Uterus (tissue), 4 donors: ENCODE results near the gene CPO. TPM values are rescaled to one million over a fixed set of nuclear protein-coding genes. Genes with fewer than 3 reads are reported as not detected.
"Not testable (repeated sequence)": the region's sequence is repeated elsewhere in the genome, so short reads cannot be mapped to it uniquely, and the experiment has no call there.

Experiments used
- DNase-seq, 2 donors: peaks; one replicate each; pipeline ENCODE4 v3.0.0-alpha.2; 2019 to 2020
- H3K27ac ChIP-seq, 2 donors: fragments of 200-600 bp; sonication (generic); 1 replicate in 1 of 2; 2 replicates in 1 of 2; pipeline ENCODE4 v1.5.1; 2016 to 2018
- H3K27me3 ChIP-seq, 2 donors: fragments of 200-600 bp; sonication (generic); one replicate each; pipeline ENCODE4 v1.5.1; 2018 to 2019; ENCODE audit warnings: control low read depth in 1 of 2
- H3K36me3 ChIP-seq, 2 donors: fragments of 200-600 bp; sonication (generic); one replicate each; pipeline ENCODE4 v1.5.1; 2019; ENCODE audit warnings: control low read depth in 1 of 2
- H3K4me1 ChIP-seq, 2 donors: fragments of 200-600 bp; sonication (generic); one replicate each; pipeline ENCODE4 v1.5.1; 2018 to 2019; ENCODE audit warnings: control low read depth in 1 of 2
- H3K4me3 ChIP-seq, 2 donors: fragments of 200-600 bp; sonication (generic); 1 replicate in 1 of 2; 2 replicates in 1 of 2; pipeline ENCODE4 v1.5.1; 2018 to 2019; ENCODE audit warnings: mild to moderate bottlenecking in 1 of 2
- H3K9me3 ChIP-seq, 2 donors: fragments of 200-600 bp; sonication (generic); one replicate each; pipeline ENCODE4 v1.5.1; 2019; ENCODE audit warnings: control low read depth in 1 of 2
- POLR2A ChIP-seq, 2 donors: fragments of 450-650 bp; IDR thresholded peaks; one replicate each; pipeline ENCODE4 v1.6.1; 2016; ENCODE audit warnings: antibody characterized with exemption in 2 of 2, mild to moderate bottlenecking in 1 of 2, moderate library complexity in 1 of 2
- intact Hi-C: fragments of 100-400 bp; cut with DNase I; formaldehyde crosslinking; loops from one replicate; pipeline ENCODE4 v1.15.1; 2023; ENCODE audit warnings: low total_unique reads
- total RNA-seq, 4 donors: library from RNA; depleted of rRNA in 3 of 4; stranded (reverse); fragments of >200 nt in 3 of 4; gene quantifications; one replicate each; pipeline versions ENCODE4 v1.1.0 to v1.2.4, GENCODE V29; 2014 to 2023
- TF ChIP-seq, protein P1 (sequence below), 4 experiments: fragments of 200-600 bp in 2 of 4; fragments of 450-650 bp in 2 of 4; sonication (generic) in 2 of 4; IDR thresholded peaks; one replicate each; pipeline ENCODE4 v1.5.1; 2016 to 2019; ENCODE audit warnings: antibody characterized with exemption in 4 of 4, mild to moderate bottlenecking in 2 of 4, moderate library complexity in 1 of 4
- donor health status: DM: yes; HTN: yes; CAD: no.

CPO gene
- total RNA-seq, 4 donors from 2014 or later: 0.90 TPM; not detected in 3

DNA sequence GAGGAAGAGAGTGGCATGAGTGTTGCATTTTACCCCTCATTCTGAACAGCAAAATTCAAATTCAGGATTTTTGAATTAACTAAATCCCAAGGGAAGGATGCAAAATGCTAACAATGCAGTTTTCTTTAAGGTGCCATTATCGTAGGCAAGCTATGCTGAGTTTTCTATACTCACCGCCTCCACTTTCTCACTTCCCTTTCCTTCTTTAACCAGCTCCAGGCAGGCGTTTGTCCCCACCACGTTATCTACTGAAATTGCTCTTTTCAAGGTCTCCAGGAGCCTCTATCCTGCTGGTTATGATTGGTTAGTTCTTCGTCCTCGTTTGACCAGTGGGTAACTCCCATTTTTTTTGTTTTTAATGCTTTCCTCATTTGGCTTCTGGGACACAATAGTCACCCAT is 1.8 kb upstream of the CPO start:
- intact Hi-C loops: no loop called here
- H3K27ac ChIP-seq: no peak overlapping the region
- DNase-seq: no peak
- no peaks in the 10 kb centered on the region for H3K27me3 ChIP-seq
- no peaks in the 10 kb centered on the region for H3K4me1 ChIP-seq
- H3K36me3 ChIP-seq: no peaks in the 10 kb centered on the region
- H3K4me3 ChIP-seq: no peak overlapping the region
- TF ChIP-seq, protein P1, sequence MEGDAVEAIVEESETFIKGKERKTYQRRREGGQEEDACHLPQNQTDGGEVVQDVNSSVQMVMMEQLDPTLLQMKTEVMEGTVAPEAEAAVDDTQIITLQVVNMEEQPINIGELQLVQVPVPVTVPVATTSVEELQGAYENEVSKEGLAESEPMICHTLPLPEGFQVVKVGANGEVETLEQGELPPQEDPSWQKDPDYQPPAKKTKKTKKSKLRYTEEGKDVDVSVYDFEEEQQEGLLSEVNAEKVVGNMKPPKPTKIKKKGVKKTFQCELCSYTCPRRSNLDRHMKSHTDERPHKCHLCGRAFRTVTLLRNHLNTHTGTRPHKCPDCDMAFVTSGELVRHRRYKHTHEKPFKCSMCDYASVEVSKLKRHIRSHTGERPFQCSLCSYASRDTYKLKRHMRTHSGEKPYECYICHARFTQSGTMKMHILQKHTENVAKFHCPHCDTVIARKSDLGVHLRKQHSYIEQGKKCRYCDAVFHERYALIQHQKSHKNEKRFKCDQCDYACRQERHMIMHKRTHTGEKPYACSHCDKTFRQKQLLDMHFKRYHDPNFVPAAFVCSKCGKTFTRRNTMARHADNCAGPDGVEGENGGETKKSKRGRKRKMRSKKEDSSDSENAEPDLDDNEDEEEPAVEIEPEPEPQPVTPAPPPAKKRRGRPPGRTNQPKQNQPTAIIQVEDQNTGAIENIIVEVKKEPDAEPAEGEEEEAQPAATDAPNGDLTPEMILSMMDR (IDR thresholded peaks at IDR 0.05): no peak
- TF ChIP-seq POLR2A (IDR thresholded peaks at IDR 0.05): no peak
- H3K9me3 ChIP-seq: no peaks in the 10 kb centered on the region

DNA sequence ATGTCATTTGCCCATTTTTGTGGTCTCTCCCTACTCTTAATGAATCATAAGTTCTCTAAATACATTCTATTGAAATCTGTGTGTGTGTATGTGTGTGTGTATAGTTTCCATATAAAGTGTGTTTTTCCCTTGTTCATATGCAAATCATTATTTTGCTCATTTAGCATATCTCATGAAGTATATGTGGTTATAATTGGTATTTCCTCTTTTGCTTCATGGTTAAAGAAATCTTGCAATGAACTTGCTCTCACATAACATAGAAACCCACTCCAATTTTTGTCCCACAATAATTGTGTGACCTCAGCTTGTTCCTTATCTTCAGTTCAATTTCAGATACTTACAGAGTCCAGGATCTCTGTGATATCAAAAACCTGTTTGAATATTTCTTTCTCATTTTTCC is 1.2 kb downstream of the CPO start:
- DNase-seq: no peak
- Histone ChIP-seq H3K27me3 (no peaks in the 10 kb centered on the region), H3K9me3 (no peaks in the 10 kb centered on the region), H3K4me3 (no peak overlapping the region), H3K4me1 (no peaks in the 10 kb centered on the region), H3K36me3 (no peaks in the 10 kb centered on the region), H3K27ac (no peak overlapping the region)
- intact Hi-C loops: no loop called here
- TF ChIP-seq, protein P1 (IDR thresholded peaks at IDR 0.05): no peak
- TF ChIP-seq POLR2A (IDR thresholded peaks at IDR 0.05): no peak

DNA sequence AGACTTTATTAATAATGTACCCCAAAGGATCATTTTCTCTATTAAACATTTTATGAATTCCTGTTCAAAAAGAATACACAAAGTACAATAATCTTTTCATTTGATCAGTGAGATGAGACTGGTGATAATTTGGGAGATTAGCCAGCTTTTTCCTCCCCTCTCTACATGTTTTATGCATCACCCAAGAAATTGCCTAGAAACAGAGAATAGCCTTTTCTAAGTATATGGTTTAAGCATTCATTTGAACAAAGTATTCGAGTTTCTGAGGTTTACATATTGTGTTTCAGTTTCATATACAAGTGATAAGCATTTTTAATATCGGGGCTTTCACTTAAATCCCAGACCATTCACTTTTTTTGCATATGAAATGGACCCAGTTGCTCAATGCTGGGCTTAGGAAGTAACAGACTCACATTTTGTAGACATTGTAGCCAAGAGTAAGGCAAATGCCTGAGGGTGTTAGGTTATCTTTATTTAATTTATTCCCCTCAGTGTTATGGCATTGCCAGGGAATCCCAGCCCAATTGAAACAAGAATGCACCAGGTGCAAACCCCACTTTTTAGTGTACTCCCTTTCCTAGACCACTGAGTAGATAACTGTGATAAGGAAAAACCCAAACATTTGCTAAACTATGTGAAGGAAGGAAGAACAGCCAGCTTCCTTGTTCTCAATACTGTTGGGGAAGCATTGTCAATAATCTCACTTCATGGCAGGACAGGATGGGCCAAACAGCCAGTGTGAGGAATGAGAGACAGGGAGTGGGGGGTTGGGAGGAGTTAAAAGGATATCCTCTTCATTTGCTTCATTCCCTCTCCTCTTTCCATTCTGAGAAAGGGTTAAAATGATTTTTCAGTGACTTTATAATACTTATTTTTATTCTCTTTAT is 3.5 kb downstream of the CPO start:
- intact Hi-C loops: no loop called here
- Histone ChIP-seq H3K36me3 (peaks cover 0 to 3% of the 10 kb centered on the region in 2 donors), H3K4me3 (no peak overlapping the region), H3K27ac (no peak overlapping the region), H3K27me3 (no peaks in the 10 kb centered on the region), H3K9me3 (no peaks in the 10 kb centered on the region), H3K4me1 (no peaks in the 10 kb centered on the region)
- TF ChIP-seq POLR2A (IDR thresholded peaks at IDR 0.05): no peak
- TF ChIP-seq, protein P1 (IDR thresholded peaks at IDR 0.05): no peak
- DNase-seq: no peak

DNA sequence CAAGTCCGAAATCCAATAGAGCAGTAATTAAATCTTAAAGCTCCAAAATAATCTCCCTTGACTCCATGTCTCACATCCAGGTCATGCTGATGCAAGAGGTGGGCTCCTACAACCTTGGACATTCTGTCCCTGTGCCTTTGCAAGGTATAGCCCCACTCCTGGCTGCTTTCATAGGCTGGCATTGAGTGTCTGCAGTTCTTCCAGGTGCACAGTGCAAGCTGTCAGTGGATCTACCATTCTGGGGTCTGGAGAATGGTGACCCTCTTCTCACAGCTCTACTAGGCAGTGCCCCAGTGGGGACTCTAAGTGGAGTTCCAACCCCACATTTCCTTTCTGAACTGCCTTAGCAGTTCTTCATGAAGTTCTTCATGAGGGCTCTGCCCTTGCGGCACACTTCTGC is 14.1 kb downstream of the CPO start:
- H3K27me3 ChIP-seq, intact Hi-C loops, H3K9me3 ChIP-seq, DNase-seq, H3K4me3 ChIP-seq, H3K27ac ChIP-seq, H3K36me3 ChIP-seq, H3K4me1 ChIP-seq: not testable (repeated sequence)

DNA sequence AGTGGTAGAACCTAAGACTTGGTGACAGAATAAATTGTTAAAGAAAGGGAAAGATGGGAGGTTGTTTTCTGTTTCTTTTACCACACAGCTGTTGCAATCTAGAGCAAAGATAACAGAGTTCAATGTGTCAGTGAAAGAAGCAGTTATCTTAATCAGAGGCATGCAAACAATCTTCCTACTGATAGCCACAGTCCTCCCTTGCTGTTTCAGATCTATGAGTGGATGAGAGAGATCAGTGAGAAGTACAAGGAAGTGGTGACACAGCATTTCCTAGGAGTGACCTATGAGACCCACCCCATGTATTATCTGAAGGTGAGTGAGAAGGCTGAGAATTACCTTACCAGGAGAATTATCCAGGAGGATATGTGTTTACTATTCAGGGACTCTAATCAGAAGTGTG is 15.9 kb downstream of the CPO start:
- Histone ChIP-seq H3K4me1 (no peaks in the 10 kb centered on the region), H3K4me3 (no peak overlapping the region), H3K9me3 (no peaks in the 10 kb centered on the region), H3K36me3 (no peaks in the 10 kb centered on the region), H3K27me3 (no peaks in the 10 kb centered on the region), H3K27ac (no peak overlapping the region)
- intact Hi-C loops: no loop called here
- DNase-seq: no peak
- TF ChIP-seq, protein P1 (IDR thresholded peaks at IDR 0.05): no peak
- TF ChIP-seq POLR2A (IDR thresholded peaks at IDR 0.05): no peak
